Measurements from ENCODE around the gene SLC16A13. TPM values are rescaled to one million over a fixed set of nuclear protein-coding genes. Genes with fewer than 3 reads are reported as not detected.
A peak's percentile ranks its signal among the peaks of the same experiment; 100 is the strongest.
"Not testable (repeated sequence)": the region's sequence is repeated elsewhere in the genome, so short reads cannot be mapped to it uniquely, and the experiment has no call there.

Gene SLC16A13
- total RNA-seq: under 1 TPM in 3 of 4 donors, not detected in 1; 0.58 to 0.81 (median 0.72) TPM

GRCh38 chr17:7035591-7036368 lies at the start of gene SLC16A13:
Gene SLC16A13 (plus strand): TSS chr17:7036015. CDS start chr17:7036383, 368 bp downstream.
- Histone ChIP-seq H3K27ac (peak within 1 kb of the TSS in 3 of 4 donors; percentile 78 to 81 (median 78)), H3K36me3 (no peaks in the 10 kb centered on the region), H3K4me3 (peak within 1 kb of the TSS; percentile 35 to 58), H3K4me1 (peaks cover 0 to 19% (median 13%) of the 10 kb centered on the region in 3 donors), H3K9me3 (no peaks in the 10 kb centered on the region), H3K27me3 (peaks cover 22% of the 10 kb centered on the region)
- 0% methylated on average over 9 of the region's 52 CpGs; no CpG with 5 or more reads in 1 of the 2 donors for WGBS, 2 donors (ENCODE audit: low coverage in 1 of 2)
- peak; percentile 16 for TF ChIP-seq POLR2AphosphoS5 (IDR thresholded peaks at IDR 0.05)
- TF ChIP-seq, protein P1, sequence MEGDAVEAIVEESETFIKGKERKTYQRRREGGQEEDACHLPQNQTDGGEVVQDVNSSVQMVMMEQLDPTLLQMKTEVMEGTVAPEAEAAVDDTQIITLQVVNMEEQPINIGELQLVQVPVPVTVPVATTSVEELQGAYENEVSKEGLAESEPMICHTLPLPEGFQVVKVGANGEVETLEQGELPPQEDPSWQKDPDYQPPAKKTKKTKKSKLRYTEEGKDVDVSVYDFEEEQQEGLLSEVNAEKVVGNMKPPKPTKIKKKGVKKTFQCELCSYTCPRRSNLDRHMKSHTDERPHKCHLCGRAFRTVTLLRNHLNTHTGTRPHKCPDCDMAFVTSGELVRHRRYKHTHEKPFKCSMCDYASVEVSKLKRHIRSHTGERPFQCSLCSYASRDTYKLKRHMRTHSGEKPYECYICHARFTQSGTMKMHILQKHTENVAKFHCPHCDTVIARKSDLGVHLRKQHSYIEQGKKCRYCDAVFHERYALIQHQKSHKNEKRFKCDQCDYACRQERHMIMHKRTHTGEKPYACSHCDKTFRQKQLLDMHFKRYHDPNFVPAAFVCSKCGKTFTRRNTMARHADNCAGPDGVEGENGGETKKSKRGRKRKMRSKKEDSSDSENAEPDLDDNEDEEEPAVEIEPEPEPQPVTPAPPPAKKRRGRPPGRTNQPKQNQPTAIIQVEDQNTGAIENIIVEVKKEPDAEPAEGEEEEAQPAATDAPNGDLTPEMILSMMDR (IDR thresholded peaks at IDR 0.05): no peak
- TF ChIP-seq POLR2A (IDR thresholded peaks at IDR 0.05): peak in 1 of 2 donors; percentile 31
- TF ChIP-seq EP300 (IDR thresholded peaks at IDR 0.05): no peak
- ATAC-seq: peak; percentile 94

DNA sequence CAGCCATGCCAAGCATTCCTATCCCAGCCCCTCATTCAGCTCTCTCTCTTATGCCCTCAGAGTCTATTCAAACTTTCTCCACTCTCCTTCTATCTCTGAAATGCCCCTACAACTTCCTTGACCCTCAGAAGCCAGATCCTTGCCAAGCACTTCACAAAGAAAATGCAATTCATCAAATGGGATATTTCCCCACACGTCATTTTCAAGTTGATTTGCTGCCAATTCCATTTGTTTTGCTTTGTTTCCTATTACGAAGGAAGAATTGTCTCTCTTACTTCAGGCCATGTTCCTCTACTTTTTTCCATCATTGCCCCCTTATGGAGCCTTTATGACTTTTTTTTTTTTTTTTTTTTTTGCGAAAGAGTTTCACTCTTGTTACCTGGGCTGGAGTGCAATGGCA lies 49.1 kb upstream of the SLC16A13 start:
- WGBS, 2 donors (ENCODE audit: low coverage in 1 of 2): 39 to 58% methylated on average over 2 to 3 of the region's 3 CpGs

DNA sequence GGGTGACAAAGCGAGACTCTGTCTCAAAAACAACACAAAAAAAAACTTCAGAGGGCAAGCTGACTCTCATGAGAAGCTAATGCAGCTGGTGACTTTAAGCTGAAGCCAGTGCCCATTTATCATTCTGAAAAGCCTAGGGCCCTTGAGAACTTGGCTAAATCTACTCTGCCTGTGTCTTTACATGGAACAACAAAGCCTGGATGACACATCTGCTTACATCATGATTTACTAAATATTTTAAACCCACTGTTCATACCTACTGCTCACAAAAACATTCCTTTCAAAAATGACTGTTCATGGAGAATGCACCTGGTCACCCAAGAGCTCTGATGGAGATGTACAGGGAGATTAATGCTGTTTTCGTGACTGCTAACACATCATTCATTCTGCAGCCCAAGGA lies 46.0 kb upstream of the SLC16A13 start:
- Histone ChIP-seq H3K4me1 (no peaks in the 10 kb centered on the region), H3K9me3 (peaks cover 0 to 5% (median 0%) of the 10 kb centered on the region in 3 donors), H3K27me3 (peaks cover 43% of the 10 kb centered on the region), H3K36me3 (no peaks in the 10 kb centered on the region), H3K27ac (no peak overlapping the region), H3K4me3 (no peak overlapping the region)
- ATAC-seq: no peak
- WGBS, 2 donors (ENCODE audit: low coverage in 1 of 2): 92 to 100% methylated on average over 1 of the region's 2 CpGs
- TF ChIP-seq, protein P1 (IDR thresholded peaks at IDR 0.05): no peak
- TF ChIP-seq EP300 (IDR thresholded peaks at IDR 0.05) (no peak), POLR2AphosphoS5 (IDR thresholded peaks at IDR 0.05) (no peak)

More for the DNA sequence above, 49.1 kb upstream of the SLC16A13 start:
- H3K9me3 ChIP-seq: peaks cover 0 to 5% (median 0%) of the 10 kb centered on the region in 3 donors
- H3K4me1 ChIP-seq: no peaks in the 10 kb centered on the region
- peaks cover 26% of the 10 kb centered on the region for H3K27me3 ChIP-seq
- no peak overlapping the region for H3K4me3 ChIP-seq
- no peaks in the 10 kb centered on the region for H3K36me3 ChIP-seq
- H3K27ac ChIP-seq: no peak overlapping the region
- no peak for ATAC-seq
- TF ChIP-seq EP300 (IDR thresholded peaks at IDR 0.05): no peak
- TF ChIP-seq, protein P1 (IDR thresholded peaks at IDR 0.05): no peak
- TF ChIP-seq POLR2A (IDR thresholded peaks at IDR 0.05): no peak
- no peak for TF ChIP-seq POLR2AphosphoS5 (IDR thresholded peaks at IDR 0.05)

GRCh38 chr17:6993613-6994056 lies 42.2 kb upstream of the SLC16A13 start:
- not testable (repeated sequence) for H3K9me3 ChIP-seq, H3K4me3 ChIP-seq, ATAC-seq, H3K27ac ChIP-seq
- Histone ChIP-seq H3K36me3 (peaks cover 0 to 20% of the 10 kb centered on the region in 2 donors), H3K4me1 (peaks cover 0 to 15% (median 6%) of the 10 kb centered on the region in 3 donors), H3K27me3 (peaks cover 61% of the 10 kb centered on the region)
- WGBS, 2 donors (ENCODE audit: low coverage in 1 of 2): 83 to 86% methylated on average over 1 to 4 of the region's 5 CpGs

GRCh38 chr17:6994118-6994598 lies 41.7 kb upstream of the SLC16A13 start:
- WGBS, 2 donors (ENCODE audit: low coverage in 1 of 2): 88 to 91% methylated on average over 6 to 10 of the region's 10 CpGs
- H3K36me3 ChIP-seq: peaks cover 0 to 26% of the 10 kb centered on the region in 2 donors
- H3K27me3 ChIP-seq: peaks cover 60% of the 10 kb centered on the region
- TF ChIP-seq POLR2A (IDR thresholded peaks at IDR 0.05): no peak
- TF ChIP-seq, protein P1 (IDR thresholded peaks at IDR 0.05): no peak
- no peak for TF ChIP-seq POLR2AphosphoS5 (IDR thresholded peaks at IDR 0.05)
- TF ChIP-seq EP300 (IDR thresholded peaks at IDR 0.05): no peak
- no peak for ATAC-seq
- no peak overlapping the region for H3K27ac ChIP-seq
- H3K4me1 ChIP-seq: peaks cover 0 to 15% (median 6%) of the 10 kb centered on the region in 3 donors
- peaks cover 0 to 5% (median 0%) of the 10 kb centered on the region in 3 donors for H3K9me3 ChIP-seq
- H3K4me3 ChIP-seq: no peak overlapping the region

Measured in gastroesophageal sphincter (tissue), 4 donors.